Choroid plexus epithelial cell (primary cell): Measurements from ENCODE around the gene FOXP3.

Source experiments
- DNase-seq: peaks from one replicate; pipeline ENCODE4 v3.0.0-alpha.2; 2010; ENCODE audit warnings: low read depth
- H3K4me3 ChIP-seq: 2 replicates; pipeline ENCODE4 v1.5.1; 2011; ENCODE audit warnings: low read depth, mild to moderate bottlenecking, control low read depth, low read length, moderate library complexity
- TF ChIP-seq, protein P1 (sequence below): conservative IDR thresholded peaks from 2 replicates; pipeline ENCODE4 v1.5.1; 2011; ENCODE audit warnings: low read depth, mild to moderate bottlenecking, control low read depth, inconsistent platforms, low read length, moderate library complexity

Gene FOXP3

DNA sequence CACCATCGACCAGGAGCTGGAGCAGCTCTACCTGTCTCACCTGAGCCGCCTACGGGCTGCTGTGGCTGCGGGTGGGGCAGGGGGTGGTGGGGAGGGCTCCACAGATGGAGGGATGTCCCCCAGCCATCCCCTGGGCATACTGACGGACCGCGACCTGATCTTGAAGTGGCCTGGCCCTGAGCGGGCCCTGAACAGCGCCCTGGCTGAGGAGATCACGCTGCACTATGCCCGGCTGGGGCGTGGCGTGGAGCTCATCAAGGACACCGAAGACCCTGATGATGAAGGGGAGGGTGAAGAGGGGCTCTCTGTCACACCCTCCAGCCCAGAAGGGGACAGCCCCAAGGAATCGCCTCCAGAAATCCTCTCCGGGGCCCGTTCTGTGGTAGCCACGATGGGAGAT lies 21.6 kb upstream of the FOXP3 start:
- no peak for DNase-seq
- no peak overlapping the region for H3K4me3 ChIP-seq
- TF ChIP-seq, protein P1, sequence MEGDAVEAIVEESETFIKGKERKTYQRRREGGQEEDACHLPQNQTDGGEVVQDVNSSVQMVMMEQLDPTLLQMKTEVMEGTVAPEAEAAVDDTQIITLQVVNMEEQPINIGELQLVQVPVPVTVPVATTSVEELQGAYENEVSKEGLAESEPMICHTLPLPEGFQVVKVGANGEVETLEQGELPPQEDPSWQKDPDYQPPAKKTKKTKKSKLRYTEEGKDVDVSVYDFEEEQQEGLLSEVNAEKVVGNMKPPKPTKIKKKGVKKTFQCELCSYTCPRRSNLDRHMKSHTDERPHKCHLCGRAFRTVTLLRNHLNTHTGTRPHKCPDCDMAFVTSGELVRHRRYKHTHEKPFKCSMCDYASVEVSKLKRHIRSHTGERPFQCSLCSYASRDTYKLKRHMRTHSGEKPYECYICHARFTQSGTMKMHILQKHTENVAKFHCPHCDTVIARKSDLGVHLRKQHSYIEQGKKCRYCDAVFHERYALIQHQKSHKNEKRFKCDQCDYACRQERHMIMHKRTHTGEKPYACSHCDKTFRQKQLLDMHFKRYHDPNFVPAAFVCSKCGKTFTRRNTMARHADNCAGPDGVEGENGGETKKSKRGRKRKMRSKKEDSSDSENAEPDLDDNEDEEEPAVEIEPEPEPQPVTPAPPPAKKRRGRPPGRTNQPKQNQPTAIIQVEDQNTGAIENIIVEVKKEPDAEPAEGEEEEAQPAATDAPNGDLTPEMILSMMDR: no peak

DNA sequence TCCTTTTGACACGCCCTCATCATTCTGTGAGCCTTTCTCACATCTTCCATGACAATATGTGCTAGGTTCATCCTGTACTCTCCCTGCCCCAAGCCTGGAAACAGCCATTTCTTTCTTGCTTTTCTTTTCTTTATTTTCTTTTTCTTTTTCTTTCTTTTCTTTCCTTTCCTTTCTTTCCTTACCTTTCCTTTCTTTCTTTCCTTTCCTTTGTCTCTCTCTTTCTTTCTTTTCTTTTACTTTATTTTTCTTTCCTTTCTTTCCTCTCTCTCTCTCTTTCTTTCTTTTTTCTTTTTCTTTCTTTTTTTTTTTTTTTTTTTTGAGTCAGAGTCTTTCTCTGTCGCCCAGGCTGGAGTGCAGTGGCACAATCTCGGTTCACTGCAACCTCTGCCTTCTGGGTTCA lies 19.7 kb upstream of the FOXP3 start:
- no peak overlapping the region for H3K4me3 ChIP-seq
- no peak for DNase-seq
- TF ChIP-seq, protein P1: no peak

DNA sequence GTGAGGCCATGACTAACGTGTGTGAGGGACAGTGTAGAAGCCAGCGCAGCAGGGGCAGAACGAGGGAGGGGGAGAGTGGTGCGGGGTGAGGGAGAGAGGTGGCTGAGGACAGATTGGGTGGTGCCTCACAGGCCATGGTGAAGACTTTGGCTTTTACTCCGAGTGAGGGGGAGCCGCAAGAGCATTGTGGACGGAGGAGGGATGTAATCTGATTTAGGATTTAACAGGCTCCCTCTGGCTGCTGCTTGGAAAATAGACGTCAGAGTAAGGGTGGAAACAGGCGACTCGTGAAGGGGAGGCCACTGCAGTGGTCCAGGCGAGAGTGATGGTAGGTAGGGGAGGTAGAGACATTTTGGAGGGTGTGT lies 18.1 kb upstream of the FOXP3 start:
- TF ChIP-seq, protein P1: peak; percentile 53
- peak; percentile 43 for DNase-seq
- no peak overlapping the region for H3K4me3 ChIP-seq

DNA sequence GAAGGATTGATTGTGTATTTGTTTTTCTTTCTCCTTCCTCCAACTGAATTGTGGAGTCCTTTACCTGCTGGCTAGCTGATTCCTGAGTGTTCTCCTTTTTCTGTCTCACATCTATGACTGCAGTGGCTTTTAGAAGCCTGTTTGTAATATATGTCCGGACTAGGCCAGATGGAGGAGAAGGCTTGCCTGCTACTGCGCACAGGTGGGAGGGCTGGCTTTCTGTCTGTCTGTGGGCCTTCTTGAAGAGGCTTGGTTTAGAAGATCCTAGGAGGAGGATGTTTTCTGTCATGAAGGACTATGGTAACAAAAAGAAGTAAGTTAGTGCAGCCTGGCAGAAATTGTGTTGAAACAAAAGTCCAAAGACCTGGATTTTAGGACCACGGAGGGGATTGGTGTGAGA lies 13.6 kb upstream of the FOXP3 start:
- TF ChIP-seq, protein P1: no peak
- no peak overlapping the region for H3K4me3 ChIP-seq
- DNase-seq: no peak

DNA sequence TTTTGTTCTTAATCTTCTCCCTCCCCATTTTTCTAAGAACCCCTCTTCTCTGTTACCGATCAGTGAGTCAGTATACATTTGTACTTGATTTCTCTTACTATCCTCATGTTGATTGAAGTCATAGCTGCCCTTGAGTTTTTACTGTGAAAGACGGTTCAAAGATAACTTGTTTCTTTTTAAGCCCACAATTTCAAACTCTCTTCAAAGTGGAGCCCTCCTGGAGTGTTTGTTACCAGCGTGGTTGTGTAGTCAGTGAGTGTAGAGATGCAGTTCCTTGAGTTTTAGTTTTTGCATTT lies 13.0 kb upstream of the FOXP3 start:
- no peak for DNase-seq
- TF ChIP-seq, protein P1: no peak
- H3K4me3 ChIP-seq: no peak overlapping the region

DNA sequence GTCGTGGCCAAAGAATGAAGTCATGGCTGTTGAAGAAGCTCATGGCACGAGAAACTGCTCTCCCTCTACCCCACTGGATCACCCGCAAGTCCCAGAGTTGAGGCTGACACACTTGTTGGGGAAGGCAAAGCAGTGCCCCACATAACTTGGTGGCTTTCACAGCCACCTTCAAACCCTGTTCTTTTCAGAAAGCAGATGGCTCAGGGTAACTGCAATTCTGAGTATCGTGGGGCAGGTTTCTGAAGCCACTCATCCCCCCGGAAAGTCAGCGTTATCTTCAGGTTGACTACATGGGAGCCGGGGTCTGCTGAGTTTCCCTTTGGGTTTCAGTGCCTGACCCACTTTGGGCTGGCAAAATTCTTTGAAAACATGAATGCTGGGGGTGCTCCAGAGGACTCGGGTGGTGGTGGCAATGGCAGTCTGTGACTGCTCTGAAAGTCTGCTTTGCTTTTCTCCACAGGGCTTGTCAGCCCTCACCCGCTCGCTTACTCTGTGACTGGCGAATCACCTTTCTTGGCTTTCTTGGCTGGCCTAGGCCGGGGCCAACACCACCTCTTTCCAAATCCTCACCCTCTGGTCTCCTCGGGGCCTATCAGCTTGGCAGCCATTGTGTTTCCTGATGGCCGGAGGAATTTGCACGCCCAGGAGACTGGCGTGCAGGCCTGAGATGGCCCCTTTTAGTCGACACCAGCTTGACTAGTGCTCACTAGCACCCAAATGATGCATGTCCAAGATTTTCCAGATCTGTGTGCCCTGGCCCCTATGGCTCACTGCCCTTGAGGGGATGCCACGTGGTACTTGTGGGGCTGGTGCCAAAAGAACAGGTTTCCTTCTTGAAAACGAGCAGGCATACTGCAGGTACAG lies 12.4 kb upstream of the FOXP3 start:
- TF ChIP-seq, protein P1: no peak
- DNase-seq: no peak
- H3K4me3 ChIP-seq: no peak overlapping the region

DNA sequence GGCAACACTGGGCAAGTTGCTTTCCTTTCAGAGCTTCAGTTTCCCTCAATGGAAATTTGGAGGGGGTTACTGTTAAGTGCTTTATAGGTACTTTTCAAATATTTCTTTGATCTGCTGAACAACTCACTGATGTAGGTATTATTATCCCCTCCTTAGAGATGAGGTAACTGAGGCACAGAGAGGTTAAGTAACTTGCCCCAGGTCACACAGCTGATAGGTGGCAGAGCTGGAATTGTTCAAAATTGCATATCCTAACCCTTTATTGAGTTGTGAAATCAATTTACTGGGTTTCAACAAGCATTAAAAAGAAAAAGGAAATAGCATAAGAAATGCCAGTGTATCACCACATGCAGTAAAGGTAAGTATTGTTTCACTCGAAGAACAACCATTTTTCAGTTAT lies 11.7 kb upstream of the FOXP3 start:
- H3K4me3 ChIP-seq: no peak overlapping the region
- no peak for DNase-seq
- TF ChIP-seq, protein P1: no peak
